PC-3 (cell line): Measurements from ENCODE around the gene GJB4. TPM values are rescaled to one million over a fixed set of nuclear protein-coding genes. Genes with fewer than 3 reads are reported as not detected.
A peak's percentile ranks its signal among the peaks of the same experiment; 100 is the strongest.

Experiments
- ATAC-seq: fragments of 200-7000 bp; cut with Tn5 transposase; 2 replicates; pipeline ENCODE4 v1.9.1; 2020; ENCODE audit warnings: mild to moderate bottlenecking, moderate library complexity
- BruUV-seq: library from RNA; stranded (reverse); fragments of 400-500 nt; replicated peaks from 2 replicates; lab custom pipeline; 2021; lab: Mats Ljungman, UMichigan
- CTCF ChIA-PET: fragments of 300-600 bp; sonication (Branson Sonifier 250); formaldehyde crosslinking; loops from one replicate; lab custom pipeline; 2022; ENCODE audit warnings: antibody characterized with exemption; lab: Charles Lee
- POLR2A ChIA-PET: fragments of 300-600 bp; sonication (Branson Sonifier 250); formaldehyde crosslinking; loops from one replicate; lab custom pipeline; 2022; ENCODE audit warnings: antibody characterized with exemption; ENCODE audit not compliant: unreplicated experiment; lab: Charles Lee
- DNase-seq: peaks from one replicate; pipeline ENCODE4 v3.0.0-alpha.2; 2015
- H2AFZ ChIP-seq: fragments of 300-600 bp; sonication (generic); 2 replicates; pipeline ENCODE4 v1.6.0; 2016; ENCODE audit warnings: antibody characterized with exemption, low read length
- H3F3A ChIP-seq: fragments of 300-600 bp; sonication (generic); one replicate; pipeline ENCODE4 v1.6.0; 2017; ENCODE audit warnings: antibody characterized with exemption, low read length, control low read depth, mild to moderate bottlenecking; ENCODE audit not compliant: unreplicated experiment
- H3K27ac ChIP-seq: fragments of 300-600 bp; sonication (generic); 2 replicates; pipeline ENCODE4 v1.5.1; 2016; ENCODE audit warnings: mild to moderate bottlenecking, low read length
- H3K27me3 ChIP-seq: fragments of 300-600 bp; sonication (generic); 2 replicates; pipeline ENCODE4 v1.6.1; 2016; ENCODE audit warnings: low read length, mixed read lengths
- H3K36me3 ChIP-seq: fragments of 300-600 bp; sonication (generic); 2 replicates; pipeline ENCODE4 v1.6.1; 2016; ENCODE audit warnings: low read depth, mixed run types, low read length, mixed read lengths
- H3K4me1 ChIP-seq: fragments of 300-600 bp; sonication (generic); 2 replicates; pipeline ENCODE4 v1.5.1; 2016; ENCODE audit warnings: low read length; ENCODE audit not compliant: insufficient read depth
- H3K4me2 ChIP-seq: fragments of 300-600 bp; sonication (generic); 2 replicates; pipeline ENCODE4 v1.6.0; 2016; ENCODE audit warnings: low read length
- H3K4me3 ChIP-seq: fragments of 300-600 bp; sonication (generic); 2 replicates; pipeline ENCODE4 v1.5.1; 2016; ENCODE audit warnings: mild to moderate bottlenecking, low read length, mixed read lengths
- H3K79me2 ChIP-seq: fragments of 300-600 bp; sonication (generic); 2 replicates; pipeline ENCODE4 v1.6.1; 2017; ENCODE audit warnings: low read length, mixed read lengths
- H3K9ac ChIP-seq: fragments of 300-600 bp; sonication (generic); 2 replicates; pipeline ENCODE4 v1.6.0; 2016; ENCODE audit warnings: mild to moderate bottlenecking, low read length
- H3K9me2 ChIP-seq: fragments of 300-600 bp; sonication (generic); replicated peaks from 2 replicates; pipeline ENCODE4 v1.6.1; 2016; ENCODE audit warnings: mixed run types, low read length, mixed read lengths
- H3K9me3 ChIP-seq: fragments of 300-600 bp; sonication (generic); 2 replicates; pipeline ENCODE4 v1.6.1; 2016; ENCODE audit warnings: low read length, mixed read lengths
- H4K20me1 ChIP-seq: fragments of 300-600 bp; sonication (generic); 2 replicates; pipeline ENCODE4 v1.6.1; 2016; ENCODE audit warnings: low read length, mixed read lengths
- CTCF ChIP-seq: fragments of 300-600 bp; sonication (generic); conservative IDR thresholded peaks from 2 replicates; pipeline ENCODE4 v1.5.1; 2017; ENCODE audit warnings: antibody characterized with exemption, low read depth, mild to moderate bottlenecking, low read length
- EZH2 ChIP-seq: fragments of 300-600 bp; sonication (generic); IDR thresholded peaks from one replicate; pipeline ENCODE4 v1.6.1; 2017; ENCODE audit warnings: antibody characterized with exemption, mild to moderate bottlenecking, low read length; ENCODE audit not compliant: unreplicated experiment
- EZH2phosphoT487 ChIP-seq: fragments of 300-600 bp; sonication (generic); IDR thresholded peaks from 2 replicates; pipeline ENCODE4 v1.6.1; 2018; ENCODE audit warnings: mild to moderate bottlenecking, antibody characterized with exemption, low read length, borderline replicate concordance
- intact Hi-C: fragments of 100-400 bp; cut with micrococcal nuclease; formaldehyde crosslinking; loops from 2 replicates; pipeline ENCODE4 v1.9.0; 2023
- total RNA-seq: library from RNA; depleted of rRNA; stranded (reverse); fragments of >200 nt; gene quantifications from 2 replicates; pipeline ENCODE4 v1.2.3, GENCODE V29; 2014

Gene GJB4
- total RNA-seq, 1 experiment from 2014 or later, result not detected

GRCh38 chr1:34753163-34753562 lies 6.4 kb upstream of the GJB4 start:
- BruUV-seq, result no TSS peak
- Histone ChIP-seq H3K4me1 (peaks cover 34% of the 10 kb centered on the region), H3K27me3 (no peaks in the 10 kb centered on the region), H3K79me2 (no peaks in the 10 kb centered on the region), H3K4me2 (no peak overlapping the region), H3K9me3 (no peaks in the 10 kb centered on the region), H3K36me3 (no peaks in the 10 kb centered on the region), H4K20me1 (no peaks in the 10 kb centered on the region), H3K27ac (peak overlapping the region; percentile 91), H2AFZ (no peak overlapping the region), H3K9me2 (no peaks in the 10 kb centered on the region), H3F3A (no peaks in the 10 kb centered on the region), H3K4me3 (no peak overlapping the region), H3K9ac (no peak overlapping the region)
- ChIA-PET POLR2A (interaction anchor here (0.5 kb wide), 1 partner anchor 326 kb away, joined by 6 read pairs; the partner anchor contains the start of gene ZMYM1), CTCF (interaction anchor here (1.1 to 1.3 kb wide), 2 partner anchors 11 to 26 kb away, joined by 4 to 7 read pairs; no protein-coding TSS in a partner anchor)
- TF ChIP-seq EZH2 (no peak), EZH2phosphoT487 (no peak), CTCF (peak; percentile 63)
- intact Hi-C loops, result loop anchor here (1.0 to 2.0 kb wide), 2 partner anchors 10 to 34 kb away; no protein-coding TSS in a partner anchor
- peak; percentile 81 for DNase-seq
- peak; percentile 74 for ATAC-seq

GRCh38 chr1:34754964-34755637 lies 4.4 kb upstream of the GJB4 start, which contains the start of gene GJB5:
TSS of gene GJB5 (plus strand) at chr1:34755047. CDS start at chr1:34757331, 2,284 bp downstream.
- intact Hi-C loops, result no loop called here
- H3K27me3 ChIP-seq, result no peaks in the 10 kb centered on the region
- BruUV-seq, result no TSS peak
- ATAC-seq, result peak; percentile 68
- ChIA-PET CTCF (interaction anchor here (0.6 to 1.1 kb wide), 2 partner anchors 31 to 1460 kb away, joined by 3 to 4 read pairs; no protein-coding TSS in a partner anchor), POLR2A (interaction anchor here (0.5 kb wide), 2 partner anchors 229 to 810 kb away, joined by 5 to 8 read pairs; no protein-coding TSS in a partner anchor)
- no peaks in the 10 kb centered on the region for H3K36me3 ChIP-seq
- H3K4me3 ChIP-seq, result no peak within 1 kb of the TSS; the same call in 1 of the 2 replicates
- peak within 1 kb of the TSS; percentile 52 for H3K9ac ChIP-seq
- H3K9me2 ChIP-seq, result no peaks in the 10 kb centered on the region
- H3K27ac ChIP-seq, result peak within 1 kb of the TSS; percentile 91
- peaks cover 42% of the 10 kb centered on the region for H3K4me1 ChIP-seq
- H4K20me1 ChIP-seq, result no peaks in the 10 kb centered on the region
- no peaks in the 10 kb centered on the region for H3K79me2 ChIP-seq
- DNase-seq, result peak; percentile 79
- no peaks in the 10 kb centered on the region for H3K9me3 ChIP-seq
- no peak for TF ChIP-seq EZH2
- no peak for TF ChIP-seq CTCF
- no peak for TF ChIP-seq EZH2phosphoT487
- H3F3A ChIP-seq, result no peaks in the 10 kb centered on the region
- peak within 1 kb of the TSS; percentile 59; the same call in 1 of the 2 replicates for H2AFZ ChIP-seq
- peak within 1 kb of the TSS; percentile 65 for H3K4me2 ChIP-seq
